CD4-positive, alpha-beta T cell treated with Interleukin-1 beta for 1 hour (primary cell): Measurements from ENCODE around the gene NT5M.

Experiments used
- DNase-seq, 2 donors: peaks; one replicate each; pipeline ENCODE4 v3.0.0-alpha.2; 2020 to 2022

NT5M gene

DNA sequence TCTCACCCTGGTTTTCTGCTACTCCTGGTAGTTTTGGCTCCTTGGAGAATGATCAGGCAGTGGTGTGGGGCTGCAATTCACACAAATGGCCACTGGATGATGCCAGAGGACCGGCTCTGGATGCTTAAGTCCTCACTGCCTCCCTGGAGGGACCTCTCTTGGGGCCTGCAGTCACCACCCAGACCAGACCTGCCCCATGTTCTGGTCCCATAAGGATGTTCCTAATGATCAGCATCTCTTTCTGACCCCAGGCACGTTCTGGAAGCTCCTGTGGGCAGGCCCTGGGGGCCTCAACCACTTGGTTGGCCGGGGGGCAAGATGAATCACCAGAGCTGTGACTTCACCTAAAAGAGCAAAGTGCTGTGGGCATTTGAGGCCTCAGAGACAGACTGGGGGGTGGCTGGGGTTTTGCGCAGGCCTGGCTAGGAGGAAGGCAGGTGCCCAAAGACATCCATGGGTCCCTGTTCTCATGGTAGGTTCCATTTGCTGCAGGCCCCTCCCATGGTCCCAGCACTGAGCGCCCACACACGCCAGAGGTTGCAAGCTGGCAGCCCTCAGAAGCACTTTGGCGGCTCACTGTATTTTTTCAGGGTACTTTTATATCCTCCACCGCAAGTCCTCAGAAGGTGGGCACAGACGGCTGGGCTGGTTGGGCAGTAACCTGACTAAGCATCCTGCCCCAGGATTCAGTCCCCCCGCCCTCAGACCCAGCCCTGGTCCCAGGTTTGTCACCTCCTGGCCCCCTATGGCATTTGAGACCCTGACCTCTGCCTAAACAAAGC, 53.2 kb downstream of the NT5M start:
- DNase-seq, result peak; percentile 70 to 73

GRCh38 chr17:17356931-17357270, 53.7 kb downstream of the NT5M start:
- no peak for DNase-seq

DNA sequence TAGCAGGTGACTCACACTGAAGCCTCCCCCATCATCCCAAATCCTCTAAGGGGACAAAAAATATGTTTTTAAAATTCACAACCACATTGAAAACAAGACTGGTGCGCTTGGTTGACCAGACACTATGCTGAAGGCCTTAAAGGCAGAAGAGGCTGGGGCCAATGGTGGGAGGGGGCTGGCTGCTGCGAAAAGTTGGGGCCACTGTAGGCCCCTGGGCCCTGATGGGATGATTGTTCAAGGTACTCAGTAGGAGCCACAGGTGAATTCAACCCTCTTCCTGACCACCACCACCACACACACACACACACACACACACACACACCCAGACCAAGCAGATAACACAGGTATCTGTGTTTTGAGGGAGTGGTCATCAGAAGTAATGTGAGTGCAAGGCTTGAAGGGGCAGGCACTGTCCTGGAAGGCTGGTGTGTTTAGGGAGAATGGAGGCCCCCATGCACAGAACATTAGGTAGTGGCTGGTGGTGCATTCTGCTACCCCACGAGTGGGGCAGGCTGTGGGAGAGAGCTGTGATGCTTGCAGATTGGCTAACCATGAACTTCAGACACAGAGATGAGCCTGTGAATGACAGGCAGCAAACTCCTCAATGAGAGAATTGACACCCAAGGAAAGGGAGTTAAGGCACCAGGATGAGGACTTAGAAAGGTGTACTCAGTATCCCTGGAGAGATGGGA, 55.0 kb downstream of the NT5M start:
- DNase-seq, result no peak

DNA sequence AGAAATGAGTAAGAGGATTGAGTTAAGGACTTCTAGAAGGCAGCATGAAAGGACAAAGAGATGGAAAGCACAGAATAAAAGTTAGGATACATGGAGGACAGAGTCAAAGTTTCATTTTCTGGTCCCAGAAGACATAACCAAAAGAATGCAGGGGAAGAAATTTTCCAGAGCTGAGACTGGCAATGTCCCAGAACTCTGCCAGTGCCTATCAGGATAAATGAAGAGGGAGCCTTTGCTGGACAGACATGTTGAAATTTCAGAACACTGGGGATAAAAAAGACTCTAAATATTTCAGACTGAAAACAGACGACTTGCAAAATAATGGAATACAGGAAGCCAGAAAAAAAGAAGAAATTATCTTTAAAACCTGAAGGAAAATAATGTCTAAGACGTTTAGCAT, 55.7 kb downstream of the NT5M start:
- DNase-seq, result no peak

GRCh38 chr17:17359271-17359670, 56.1 kb downstream of the NT5M start:
- no peak for DNase-seq

GRCh38 chr17:17360087-17360730, 57.0 kb downstream of the NT5M start:
- no peak for DNase-seq

DNA sequence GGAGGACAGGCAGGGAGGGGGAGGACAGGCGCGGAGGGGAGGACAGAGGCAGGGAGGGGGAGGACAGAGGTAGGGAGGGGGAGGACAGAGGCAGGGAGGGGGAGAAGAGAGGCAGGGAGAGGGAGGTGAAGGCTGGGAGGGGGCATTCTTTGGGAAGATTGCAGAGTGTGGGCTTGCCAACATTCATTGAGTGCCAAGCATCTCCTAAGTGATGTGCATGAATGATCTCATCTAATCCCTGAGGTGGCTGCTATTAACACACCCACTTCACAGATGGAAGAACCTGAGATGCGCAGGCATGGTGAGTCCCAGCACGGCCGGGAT, 58.3 kb downstream of the NT5M start:
- no peak for DNase-seq

DNA sequence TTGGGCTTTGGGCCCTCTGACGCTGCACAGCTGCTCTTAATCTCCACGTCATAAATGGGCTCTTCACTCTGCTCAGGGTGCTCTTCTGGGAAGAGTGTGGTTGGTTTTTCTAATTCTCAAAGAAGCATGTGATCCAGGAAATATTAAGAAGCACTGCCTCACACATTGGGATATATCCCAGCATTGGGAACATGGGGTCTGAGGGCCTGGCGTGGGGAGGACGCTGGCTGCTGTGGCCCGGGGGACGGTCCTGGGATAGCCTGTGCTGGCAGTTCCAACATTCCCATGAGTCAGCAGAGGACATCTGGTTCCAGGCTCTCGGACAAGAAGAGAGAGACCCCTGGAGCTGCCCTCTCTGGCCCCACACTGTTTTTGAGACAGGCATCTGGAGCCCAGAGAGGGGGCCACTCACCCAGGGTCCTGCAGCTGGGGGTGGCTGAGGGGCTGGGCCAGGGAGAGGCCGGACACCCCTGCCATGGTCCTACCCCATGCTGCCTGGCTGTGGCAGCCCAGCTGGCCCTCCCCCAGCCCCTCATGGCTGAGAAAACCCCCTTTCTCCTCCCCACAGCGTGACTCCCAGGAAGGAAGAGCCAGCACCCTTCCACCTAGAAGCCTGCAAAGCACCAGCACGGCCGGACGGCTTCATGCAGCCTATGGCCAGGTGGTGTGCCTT, 58.8 kb downstream of the NT5M start:
- DNase-seq, result no peak

DNA sequence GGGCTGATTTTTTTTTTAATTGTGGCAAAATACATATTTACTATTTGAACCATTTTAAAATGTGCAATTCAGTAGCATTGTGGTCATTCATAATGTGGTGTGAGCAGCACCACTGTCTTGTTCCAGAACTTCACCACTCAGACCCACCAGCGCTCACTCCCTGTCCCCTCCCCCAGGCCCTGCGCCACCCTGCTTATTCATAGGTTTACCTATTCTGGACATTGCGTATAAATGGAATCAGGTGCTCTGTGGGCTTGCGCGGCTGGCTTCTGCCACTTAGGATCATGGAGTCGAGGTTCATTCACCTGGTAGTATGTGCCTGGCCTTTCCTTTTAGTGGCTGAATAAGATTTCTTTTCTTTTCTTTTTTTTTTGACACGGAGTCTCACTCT, 59.4 kb downstream of the NT5M start:
- no peak for DNase-seq

- peak; percentile 45 to 56 for DNase-seq
Observed at GRCh38 chr17:17363638-17364337, 60.6 kb downstream of the NT5M start.

GRCh38 chr17:17364338-17364667, 61.1 kb downstream of the NT5M start:
- no peak for DNase-seq

- DNase-seq, result no peak
Observed at GRCh38 chr17:17365476-17366110, 62.4 kb downstream of the NT5M start.

DNA sequence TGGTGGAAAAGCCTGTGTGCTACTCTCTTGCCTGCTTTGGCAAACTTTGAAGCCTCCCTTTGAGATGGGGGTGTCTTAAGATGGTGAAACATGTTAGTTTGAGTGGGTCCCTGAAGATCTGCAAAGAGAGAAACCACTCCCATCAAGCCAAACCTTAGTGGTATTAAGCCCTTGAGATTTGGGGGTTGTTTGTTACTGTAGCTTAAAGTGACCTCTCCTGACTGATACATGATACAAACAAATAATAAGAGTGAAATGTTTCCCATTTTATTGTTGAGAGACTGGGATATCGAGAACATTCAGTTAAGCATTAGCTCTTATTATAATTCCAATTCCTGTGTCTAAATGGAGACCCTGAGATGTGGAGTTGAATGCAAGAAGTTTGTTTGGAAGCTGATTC, 63.1 kb downstream of the NT5M start:
- DNase-seq, result no peak

DNA sequence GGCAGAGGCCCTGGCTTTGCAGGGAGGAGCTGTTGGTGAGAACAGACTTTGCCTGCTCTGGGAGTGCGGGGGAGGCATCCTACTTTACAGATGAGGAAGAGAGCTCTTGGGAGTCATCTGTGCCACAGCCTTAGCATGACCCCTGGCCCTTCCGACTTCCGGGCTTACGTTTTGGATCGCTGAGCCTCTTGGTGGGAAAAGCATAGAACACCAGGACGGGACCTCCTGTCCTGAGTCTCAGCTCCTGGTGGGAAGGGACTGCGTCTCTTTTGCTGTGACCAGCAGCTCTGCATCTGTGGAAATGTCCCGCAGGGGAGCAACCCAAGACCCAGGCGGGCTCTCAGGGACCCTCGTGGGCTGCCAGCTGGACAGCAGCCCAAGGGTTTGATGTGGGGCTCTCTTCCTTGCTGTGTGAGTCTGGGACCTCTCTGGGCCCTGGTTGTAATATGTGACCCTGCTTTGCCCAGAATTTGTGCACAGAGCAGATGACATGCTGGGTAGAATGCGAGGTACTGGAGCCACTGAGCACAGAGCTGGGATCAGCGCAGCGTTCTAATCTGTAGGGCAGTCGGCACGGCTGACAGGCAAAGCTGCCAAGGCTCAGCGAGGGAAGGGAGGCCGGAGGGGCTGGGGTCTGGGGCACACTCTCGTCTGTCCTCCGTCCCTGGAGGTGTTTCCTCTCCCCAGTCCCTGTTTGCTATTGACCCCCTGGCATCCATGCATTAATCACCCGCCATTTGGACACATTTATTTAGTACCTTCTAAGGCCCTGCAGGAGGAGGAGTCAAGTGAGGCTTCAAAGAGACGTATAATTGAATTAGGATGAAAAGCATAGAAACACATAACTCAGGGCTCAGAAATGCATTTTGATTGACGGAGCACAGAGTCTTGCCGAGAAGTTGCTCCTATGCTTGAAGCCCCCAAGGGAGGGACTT, 64.0 kb downstream of the NT5M start:
- no peak for DNase-seq

DNA sequence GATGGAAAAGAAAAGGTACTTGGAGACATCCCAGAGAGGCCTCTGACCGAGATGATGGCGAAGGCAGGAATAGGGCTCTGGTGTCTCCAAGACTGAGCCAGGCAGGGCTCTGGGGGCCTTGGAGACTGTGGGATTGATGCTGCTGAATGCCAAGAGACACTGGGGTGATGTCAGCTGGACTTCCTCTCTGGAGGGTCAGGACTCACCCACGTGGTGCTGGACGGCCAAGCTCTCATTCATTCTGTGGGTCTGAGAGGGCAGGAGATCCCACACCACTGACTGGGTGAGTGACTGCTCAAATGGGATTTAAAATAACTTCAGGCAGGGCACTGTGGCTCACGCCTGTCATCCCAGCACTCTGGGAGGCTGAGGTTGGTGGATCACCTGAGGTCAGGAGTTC, 64.8 kb downstream of the NT5M start:
- DNase-seq, result no peak

- no peak for DNase-seq
Observed at GRCh38 chr17:17370711-17371110, 67.5 kb downstream of the NT5M start.

GRCh38 chr17:17372856-17373520, 69.8 kb downstream of the NT5M start:
- no peak for DNase-seq

DNA sequence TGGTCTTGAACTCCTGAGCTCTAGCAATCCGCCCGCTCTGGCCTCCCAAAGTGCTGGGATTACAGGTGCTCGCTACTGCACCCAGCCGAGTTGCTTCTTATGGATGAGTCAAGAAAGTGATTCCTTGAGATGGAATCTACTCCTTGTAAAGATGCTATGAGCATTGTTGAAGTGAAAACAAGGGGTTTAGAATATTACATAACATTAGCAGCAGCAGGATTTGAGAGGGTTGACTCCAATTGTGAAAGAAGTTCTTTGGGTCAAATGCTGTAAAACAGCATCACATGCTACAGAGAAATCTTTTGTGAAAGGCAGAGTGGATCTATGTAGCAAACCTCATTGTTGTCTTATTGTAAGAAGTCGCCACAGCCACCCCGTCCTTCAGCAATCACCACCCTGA, 72.7 kb downstream of the NT5M start:
- DNase-seq, result no peak

DNA sequence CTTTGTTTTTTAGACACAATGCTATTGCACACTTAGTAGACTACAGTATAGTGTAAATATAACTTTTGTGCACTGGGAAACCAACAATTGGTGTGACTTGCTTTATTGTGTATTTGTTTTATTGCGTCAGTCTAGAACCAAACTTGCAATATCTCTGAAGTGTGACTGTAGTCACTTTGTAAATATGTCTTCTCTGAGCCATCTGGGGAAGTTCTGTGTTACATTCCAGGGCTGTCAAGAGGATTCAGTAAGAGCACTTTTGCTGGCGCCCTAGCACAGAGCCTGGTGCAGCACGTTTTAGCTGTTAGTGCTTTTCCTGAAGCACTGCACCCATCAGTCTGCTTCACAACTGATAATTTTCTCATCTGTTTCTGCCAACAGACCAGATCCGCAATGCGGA, 73.2 kb downstream of the NT5M start:
- no peak for DNase-seq

DNA sequence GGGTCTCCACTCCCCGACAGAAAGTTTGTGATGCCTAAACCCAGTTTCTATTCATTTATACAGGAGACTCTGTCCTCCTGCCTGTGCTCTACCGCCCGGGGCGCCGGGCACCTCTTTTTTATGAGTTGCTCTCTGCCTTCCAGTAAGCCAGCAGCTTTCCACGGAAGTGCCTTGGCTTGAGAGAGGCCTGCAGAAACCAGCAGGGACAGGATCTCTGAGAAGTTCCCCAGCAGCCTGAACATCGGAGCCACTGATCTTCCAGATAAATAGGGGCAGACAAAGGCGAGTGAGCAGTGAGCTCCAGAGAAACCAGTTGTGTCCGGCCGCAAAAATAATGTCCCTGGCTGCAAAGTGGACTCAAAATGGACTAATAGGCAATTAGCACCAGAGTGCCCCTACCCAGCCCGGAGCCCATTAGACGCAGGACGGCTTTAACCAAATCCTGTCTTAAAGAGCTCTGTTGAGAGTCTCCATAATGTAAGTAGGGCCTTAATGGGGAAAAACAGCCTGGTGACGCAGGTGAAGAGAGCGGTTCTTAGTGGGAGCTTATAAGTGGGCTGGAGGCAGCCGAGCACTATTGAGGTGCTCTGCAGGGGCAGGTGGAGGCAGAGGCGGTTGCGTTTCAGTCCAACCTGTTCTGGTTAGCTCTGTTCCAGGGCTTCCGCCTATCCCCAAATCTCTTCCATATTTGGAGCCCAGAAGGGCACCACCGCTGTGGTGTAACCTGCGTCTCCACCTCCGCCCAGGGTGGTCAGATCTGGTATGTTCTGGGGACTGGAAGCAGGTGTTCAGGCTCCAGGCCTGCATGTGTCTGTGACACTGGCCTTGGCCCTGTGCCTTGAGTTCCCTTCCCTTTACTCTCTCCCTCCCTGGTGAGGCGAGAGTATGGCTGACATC, 74.1 kb downstream of the NT5M start:
- no peak for DNase-seq
